Suppressor macrophage treated with lipopolysaccharide for 1 hour (primary cell): ENCODE results near the gene BCL11B.

ENCODE experiments used
- DNase-seq, 3 donors: peaks; one replicate each; pipeline ENCODE4 v3.0.0-alpha.2; 2020 to 2022

The BCL11B gene

GRCh38 chr14:99155173-99156089 lies 116.6 kb downstream of the BCL11B start:
- peak in 2 of 3 donors; percentile 7 to 32 for DNase-seq

- no peak for DNase-seq
Observed at GRCh38 chr14:99150236-99150635, 121.8 kb downstream of the BCL11B start.

- DNase-seq: no peak
Observed at GRCh38 chr14:99148861-99149610, 123.0 kb downstream of the BCL11B start.

DNA sequence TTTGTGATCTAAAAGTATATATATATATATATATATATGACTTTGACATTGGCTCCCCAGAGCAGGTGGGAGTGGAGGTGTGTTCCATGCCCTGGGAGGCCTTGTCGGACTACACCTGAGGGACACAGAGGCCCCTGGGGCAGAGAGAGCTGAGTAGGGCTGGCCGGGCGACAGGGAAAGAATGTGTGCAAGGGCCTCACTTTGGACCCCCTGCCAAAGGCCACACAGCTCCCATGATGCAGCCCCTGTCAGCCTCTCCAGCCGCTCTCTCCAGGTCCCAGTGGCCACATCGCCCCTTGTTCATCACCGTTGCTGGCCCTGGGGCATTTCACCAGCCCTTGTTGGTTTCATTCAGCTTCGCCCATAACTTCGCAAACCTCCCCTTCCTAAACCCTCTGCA lies 123.9 kb downstream of the BCL11B start:
- DNase-seq: no peak

DNA sequence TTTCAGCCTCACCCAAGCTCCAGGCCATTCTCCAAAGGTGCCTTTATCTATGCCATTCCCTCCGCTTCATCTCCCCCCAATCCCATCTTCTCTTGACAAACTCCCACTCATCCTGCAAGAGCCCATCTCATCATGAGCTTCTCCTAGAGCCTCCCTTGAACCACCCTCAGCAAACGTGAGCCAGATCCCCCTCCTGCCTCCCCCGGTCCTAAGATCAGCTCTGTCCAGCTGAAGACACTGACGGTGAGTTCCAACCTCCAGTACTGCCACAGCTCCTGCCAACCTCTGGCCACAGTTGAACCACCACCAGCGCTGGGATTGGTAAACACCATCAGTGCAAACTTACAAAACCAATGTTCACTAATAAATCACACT lies 124.6 kb downstream of the BCL11B start:
- DNase-seq: no peak

- no peak for DNase-seq
Observed at GRCh38 chr14:99146616-99147365, 125.2 kb downstream of the BCL11B start.

DNA sequence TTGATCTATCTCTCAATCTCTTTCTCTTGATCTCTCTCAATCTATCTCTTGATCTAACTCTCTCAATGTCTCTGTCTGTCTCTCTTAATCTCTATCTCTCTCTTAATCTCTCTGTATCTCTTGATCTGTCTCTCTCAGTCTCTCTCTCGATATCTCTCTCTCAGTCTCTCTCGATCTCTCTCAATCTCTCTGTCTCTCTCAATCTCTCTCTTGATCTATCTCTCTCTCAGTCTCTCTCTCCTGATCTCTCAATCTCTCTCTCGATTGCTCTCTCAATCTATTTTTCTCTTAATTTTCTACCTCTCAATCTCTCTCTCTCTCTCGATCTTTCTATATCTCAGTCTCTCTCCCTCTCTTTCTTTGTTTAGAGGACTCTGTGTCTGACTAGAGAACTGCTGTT lies 126.7 kb downstream of the BCL11B start:
- DNase-seq: no peak

GRCh38 chr14:99143793-99144192 lies 128.2 kb downstream of the BCL11B start:
- DNase-seq: no peak

- no peak for DNase-seq
Observed at GRCh38 chr14:99143126-99143525, 128.9 kb downstream of the BCL11B start.

GRCh38 chr14:99141236-99141635 lies 130.8 kb downstream of the BCL11B start:
- no peak for DNase-seq

GRCh38 chr14:99138999-99139865 lies 132.8 kb downstream of the BCL11B start:
- DNase-seq: no peak

DNA sequence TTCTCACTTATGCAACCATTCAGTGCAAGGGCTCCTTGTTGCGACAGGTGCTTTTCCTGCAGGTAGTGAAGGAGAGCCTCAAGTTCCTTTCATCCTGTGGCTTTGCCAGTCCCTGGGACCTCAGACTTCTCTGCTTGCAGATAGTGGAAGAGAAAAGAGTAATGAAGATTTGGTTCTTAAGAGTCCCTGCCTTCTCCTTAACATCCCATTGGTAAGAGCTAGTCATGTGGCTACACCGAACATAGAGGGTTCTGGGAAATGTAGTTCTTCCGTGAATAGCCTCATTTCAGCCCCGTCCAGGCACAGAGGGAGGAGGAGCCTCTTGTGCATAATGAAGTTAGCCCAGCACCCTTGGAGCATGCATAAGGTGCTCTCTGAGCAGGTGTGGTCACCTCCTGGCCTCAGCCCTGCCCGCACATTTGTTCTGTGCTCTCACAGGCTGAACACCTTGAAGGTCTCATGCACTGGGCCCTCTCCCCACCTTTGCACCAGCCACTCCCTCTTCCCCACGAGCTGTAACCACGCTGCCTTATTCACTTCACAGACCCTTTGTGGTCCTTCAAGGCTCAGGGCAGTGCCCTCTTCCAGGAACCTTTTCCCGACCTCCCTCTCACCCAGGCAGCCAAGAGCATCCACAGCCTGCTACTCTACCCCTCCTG lies 134.0 kb downstream of the BCL11B start:
- no peak for DNase-seq

- no peak for DNase-seq
Observed at GRCh38 chr14:99137001-99137700, 134.8 kb downstream of the BCL11B start.

GRCh38 chr14:99136401-99136800 lies 135.6 kb downstream of the BCL11B start:
- no peak for DNase-seq

GRCh38 chr14:99136047-99136400 lies 136.0 kb downstream of the BCL11B start:
- no peak for DNase-seq

GRCh38 chr14:99134516-99135046 lies 137.4 kb downstream of the BCL11B start:
- no peak for DNase-seq

DNA sequence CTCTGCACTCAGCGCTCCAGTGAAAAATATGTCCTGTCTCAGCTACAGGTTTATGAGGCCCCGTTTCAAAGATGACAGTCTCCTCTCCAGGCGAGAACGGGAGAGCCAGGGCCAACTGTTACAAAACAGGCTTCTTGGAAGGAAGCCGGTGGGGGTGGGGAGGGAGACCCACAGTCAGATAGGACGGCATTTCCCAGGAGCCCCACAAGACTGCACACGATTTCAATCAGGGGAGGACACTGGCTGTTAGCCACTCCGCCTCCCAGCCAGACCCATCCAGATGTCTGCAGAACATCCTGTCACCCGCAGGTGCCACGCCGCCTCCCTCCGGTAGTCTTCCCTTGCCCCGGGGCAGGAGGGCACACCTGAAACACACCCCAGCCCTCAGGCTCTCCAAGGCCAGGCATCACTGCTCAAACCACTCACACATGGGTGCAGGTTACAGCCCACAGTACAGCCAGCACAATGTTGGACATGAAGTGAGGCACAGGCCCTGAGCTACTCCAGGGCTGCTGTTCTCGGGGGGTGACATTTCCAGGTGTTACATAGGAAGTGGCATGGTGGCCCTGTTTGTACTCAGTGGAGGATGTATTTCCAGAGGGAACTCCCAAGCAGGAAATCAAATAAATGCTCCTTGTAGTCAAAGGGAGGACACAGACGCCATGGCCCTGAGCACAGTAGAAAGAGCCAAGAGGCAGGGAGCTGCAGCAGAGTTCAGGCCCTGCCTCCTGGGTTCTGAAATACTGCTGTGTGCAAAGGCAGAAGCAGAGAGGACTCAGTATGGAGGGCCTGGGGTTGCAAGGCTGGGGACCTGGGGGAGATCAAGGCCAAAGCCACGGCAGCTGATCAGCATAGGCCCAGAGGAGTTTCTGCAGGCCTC lies 138.1 kb downstream of the BCL11B start:
- DNase-seq: no peak

DNA sequence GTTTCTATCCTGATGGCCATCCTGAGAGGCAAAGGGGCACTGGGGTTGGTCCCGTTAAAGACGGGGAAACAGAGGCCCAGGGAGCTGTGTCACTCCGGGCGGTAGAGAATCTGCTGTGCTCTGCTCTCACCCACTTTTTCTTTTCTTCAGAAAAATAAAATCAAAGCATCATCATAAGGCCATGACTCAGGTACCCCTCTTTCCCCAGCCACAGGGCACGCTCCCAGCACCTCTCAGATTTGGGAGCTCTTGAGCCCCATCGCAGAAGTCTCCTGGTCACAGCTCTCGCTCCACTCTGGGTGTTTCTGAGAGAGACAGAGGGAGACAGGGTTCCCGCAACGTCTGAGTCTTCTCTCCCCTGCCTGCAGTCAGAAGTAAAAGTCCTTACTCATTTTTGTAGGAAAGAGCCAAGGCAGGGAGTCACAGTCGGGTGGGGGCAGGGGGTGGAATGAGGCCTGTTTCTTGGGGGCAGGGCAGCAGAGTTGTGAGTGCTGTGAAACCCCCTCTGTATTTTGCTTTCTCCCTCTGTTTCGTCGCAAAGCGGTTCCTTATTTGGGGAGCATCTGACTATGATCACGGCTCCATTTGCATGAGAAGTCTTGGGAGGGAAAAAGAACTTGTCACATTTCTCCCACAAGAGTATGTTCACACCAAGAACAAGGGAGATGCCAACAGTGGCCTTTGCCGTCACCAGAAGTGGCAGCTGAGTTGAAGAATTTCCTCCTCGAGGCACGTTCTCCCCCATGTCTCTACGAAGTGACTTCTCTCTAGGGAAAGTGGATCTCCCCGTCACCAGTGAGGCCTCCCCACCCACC lies 139.0 kb downstream of the BCL11B start:
- DNase-seq: no peak
